ENCODE measurements around the gene HSPA1L. TPM values are rescaled to one million over a fixed set of nuclear protein-coding genes. Genes with fewer than 3 reads are reported as not detected.

Gene HSPA1L
- total and polyA plus RNA-seq, 2 donors from 2014 or later: 1.7 to 2.3 TPM

GRCh38 chr6:31799781-31800180, 15.3 kb downstream of the HSPA1L start:
- H3K4me1 ChIP-seq (ENCODE audit: control insufficient read depth in 2 of 3, insufficient read depth in 2 of 3, low read depth in 1 of 3, low read length in 3 of 3): peaks cover 0 to 1% (median 0%) of the 10 kb centered on the region in 3 donors
- no peak for TF ChIP-seq CTCF (IDR thresholded peaks at IDR 0.05; ENCODE audit: borderline replicate concordance, extremely low read depth, insufficient read depth)
- no peaks in the 10 kb centered on the region for H3K36me3 ChIP-seq (ENCODE audit: control insufficient read depth in 2 of 3, insufficient read depth in 3 of 3, low read length in 3 of 3)
- DNase-seq: no peak
- no peaks in the 10 kb centered on the region for H3K27me3 ChIP-seq (ENCODE audit: control insufficient read depth, insufficient read depth, low read length)
- H3K4me3 ChIP-seq (ENCODE audit: low read length in 3 of 3): no peak overlapping the region
- H3K27ac ChIP-seq (ENCODE audit: low read depth in 2 of 2, low read length in 2 of 2): no peak overlapping the region
- FAIRE-seq: no peak
- intact Hi-C loops (cut with DNase I): no loop called here
- no peaks in the 10 kb centered on the region for H3K9me3 ChIP-seq (ENCODE audit: control insufficient read depth in 2 of 3, insufficient read depth in 1 of 3, low read length in 3 of 3)
- H3K9ac ChIP-seq (ENCODE audit: low read length in 3 of 3): no peak overlapping the region

GRCh38 chr6:31797588-31797987, 17.5 kb downstream of the HSPA1L start:
- H3K9me3 ChIP-seq (ENCODE audit: control insufficient read depth in 2 of 3, insufficient read depth in 1 of 3, low read length in 3 of 3): no peaks in the 10 kb centered on the region
- no peaks in the 10 kb centered on the region for H3K36me3 ChIP-seq (ENCODE audit: control insufficient read depth in 2 of 3, insufficient read depth in 3 of 3, low read length in 3 of 3)
- no peak for DNase-seq
- H3K4me1 ChIP-seq (ENCODE audit: control insufficient read depth in 2 of 3, insufficient read depth in 2 of 3, low read depth in 1 of 3, low read length in 3 of 3): peaks cover 0 to 5% (median 0%) of the 10 kb centered on the region in 3 donors
- TF ChIP-seq CTCF (IDR thresholded peaks at IDR 0.05; ENCODE audit: borderline replicate concordance, extremely low read depth, insufficient read depth): no peak
- intact Hi-C loops (cut with DNase I): no loop called here
- H3K27me3 ChIP-seq (ENCODE audit: control insufficient read depth, insufficient read depth, low read length): no peaks in the 10 kb centered on the region
- no peak overlapping the region for H3K27ac ChIP-seq (ENCODE audit: low read depth in 2 of 2, low read length in 2 of 2)
- H3K4me3 ChIP-seq (ENCODE audit: low read length in 3 of 3): no peak overlapping the region
- no peak for FAIRE-seq
- no peak overlapping the region for H3K9ac ChIP-seq (ENCODE audit: low read length in 3 of 3)

- Histone ChIP-seq H3K4me3 (ENCODE audit: low read length in 3 of 3) (no peak overlapping the region), H3K27ac (ENCODE audit: low read depth in 2 of 2, low read length in 2 of 2) (no peak overlapping the region), H3K27me3 (ENCODE audit: control insufficient read depth, insufficient read depth, low read length) (no peaks in the 10 kb centered on the region), H3K36me3 (ENCODE audit: control insufficient read depth in 2 of 3, insufficient read depth in 3 of 3, low read length in 3 of 3) (no peaks in the 10 kb centered on the region), H3K9ac (ENCODE audit: low read length in 3 of 3) (no peak overlapping the region), H3K4me1 (ENCODE audit: control insufficient read depth in 2 of 3, insufficient read depth in 2 of 3, low read depth in 1 of 3, low read length in 3 of 3) (peaks cover 0 to 5% (median 0%) of the 10 kb centered on the region in 3 donors), H3K9me3 (ENCODE audit: control insufficient read depth in 2 of 3, insufficient read depth in 1 of 3, low read length in 3 of 3) (no peaks in the 10 kb centered on the region)
- no peak for TF ChIP-seq CTCF (IDR thresholded peaks at IDR 0.05; ENCODE audit: borderline replicate concordance, extremely low read depth, insufficient read depth)
- intact Hi-C loops (cut with DNase I): no loop called here
- FAIRE-seq: no peak
- DNase-seq: no peak
Measured at GRCh38 chr6:31796993-31797385, 18.1 kb downstream of the HSPA1L start.

Measured in kidney (tissue), 14 donors.